ENCODE results near the gene TMEM223. TPM values are rescaled to one million over a fixed set of nuclear protein-coding genes. Genes with fewer than 3 reads are reported as not detected.
"Not testable (repeated sequence)": the region's sequence is repeated elsewhere in the genome, so short reads cannot be mapped to it uniquely, and the experiment has no call there.

The TMEM223 gene
- 10 to 100 TPM; 14.0 to 15.2 TPM for total RNA-seq

DNA sequence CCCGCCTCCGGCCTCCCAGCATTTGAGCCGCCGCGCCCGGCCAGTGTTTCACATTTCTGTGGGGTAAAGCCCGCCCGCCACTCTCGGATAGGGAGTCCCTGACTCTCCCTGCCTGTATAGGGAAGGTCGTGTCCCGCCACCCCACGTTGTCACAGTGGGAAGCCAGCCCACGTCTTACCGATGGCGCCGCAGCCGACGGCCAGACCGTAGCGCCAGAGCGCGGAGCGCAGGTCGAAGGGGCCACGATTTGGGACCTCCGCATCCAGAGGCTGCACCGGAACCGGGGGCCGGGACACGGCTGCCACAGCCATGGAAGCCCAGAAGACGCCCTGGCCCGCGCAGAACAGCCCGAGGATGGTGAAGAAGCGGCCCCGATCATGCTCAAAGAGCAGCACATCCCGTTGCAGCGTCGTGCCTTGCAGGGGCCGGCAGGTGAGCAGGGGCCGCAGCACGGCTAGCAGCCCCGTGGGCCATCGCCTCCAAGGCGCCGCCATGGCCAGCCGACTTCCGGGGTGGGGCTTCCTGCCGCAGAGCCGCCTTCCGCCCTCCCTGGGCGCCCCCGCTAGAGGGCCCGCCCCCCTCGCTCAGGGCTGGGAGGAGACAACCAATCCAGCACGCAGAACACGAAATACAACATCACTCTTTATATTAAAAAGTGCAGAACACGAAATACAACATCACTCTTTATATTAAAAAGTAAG, at the start of gene TMEM223:
Gene TMEM223, minus strand, starts transcription at position 506 of the 701 bp plus-strand sequence. Its CDS starts 12 bp downstream, at position 494.
- H3K4me1 Mint-ChIP-seq: peaks cover 40% of the 10 kb centered on the region
- H3K9me3 Mint-ChIP-seq: no peaks in the 10 kb centered on the region
- no peaks in the 10 kb centered on the region for H3K27me3 Mint-ChIP-seq
- POLR2A ChIA-PET: interaction anchor here (0.7 to 9.1 kb wide), 14 partner anchors 9 to 200 kb away, joined by 3 to 247 read pairs (median 4); partner anchors contain the start of genes C11orf98, CSKMT, NXF1 and SLC3A2
- peak within 1 kb of the TSS; percentile 92 for H3K4me3 Mint-ChIP-seq
- ATAC-seq (ENCODE audit: low read depth): peak; percentile 75
- peak within 1 kb of the TSS; percentile 97 for H3K27ac Mint-ChIP-seq
- peak; percentile 94 for DNase-seq
- peaks cover 26% of the 10 kb centered on the region for H3K36me3 Mint-ChIP-seq

- H3K27me3 Mint-ChIP-seq, H3K36me3 Mint-ChIP-seq, H3K4me3 Mint-ChIP-seq, H3K27ac Mint-ChIP-seq, H3K9me3 Mint-ChIP-seq: not testable (repeated sequence)
- DNase-seq (peak; percentile 73), ATAC-seq (ENCODE audit: low read depth) (peak; percentile 2)
- H3K4me1 Mint-ChIP-seq: peaks cover 21% of the 10 kb centered on the region
- POLR2A ChIA-PET: interaction anchor here (0.6 to 4.2 kb wide), 72 partner anchors 8 to 1421 kb away, joined by 3 to 429 read pairs (median 6); partner anchors contain the start of genes B3GAT3, BSCL2, C11orf98 and CSKMT
Observed at GRCh38 chr11:62840721-62841360, 49.0 kb upstream of the TMEM223 start.

DNA sequence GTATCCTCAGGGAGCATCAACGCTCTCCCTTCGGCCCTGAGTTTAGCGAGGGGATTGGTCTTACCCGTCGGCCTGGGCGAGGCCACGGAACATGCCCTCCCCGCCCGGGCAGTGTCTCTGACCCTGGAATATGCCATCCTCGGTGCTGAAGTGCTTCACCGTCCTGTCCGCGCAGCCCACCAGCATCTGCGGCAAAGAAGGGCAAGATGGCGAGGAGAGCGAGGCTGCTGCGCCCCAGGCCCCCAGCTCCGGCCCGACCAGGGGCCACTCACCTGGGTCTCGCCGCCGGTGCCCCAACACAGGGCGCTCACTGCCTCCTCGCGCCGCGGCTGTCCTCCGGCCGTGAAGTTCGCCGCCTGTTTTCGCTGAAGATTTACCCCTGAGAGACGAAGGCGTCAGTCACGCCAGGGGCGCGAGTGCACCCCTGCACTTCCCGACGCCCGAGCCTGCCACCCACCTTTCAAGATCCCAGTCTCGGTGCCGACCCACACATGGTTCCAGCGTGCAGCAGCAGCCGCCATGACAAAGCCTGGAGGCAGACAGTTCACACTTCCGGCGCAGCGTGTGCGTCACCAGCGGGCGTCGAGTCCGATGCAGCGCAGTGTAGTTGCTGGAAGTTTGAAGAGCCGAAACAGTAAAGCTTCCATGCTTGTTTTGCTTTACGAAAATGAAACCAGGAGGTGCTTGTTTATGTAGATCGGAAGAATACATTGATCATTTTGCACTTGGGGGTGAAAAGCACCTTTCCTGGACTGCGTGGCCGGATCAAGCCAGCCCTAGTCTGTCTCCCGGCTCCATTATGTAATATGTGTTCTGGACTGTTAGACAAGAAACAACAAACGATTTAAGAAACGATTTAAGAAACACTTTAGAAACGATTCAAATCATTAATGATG, 47.5 kb upstream of the TMEM223 start, which contains the start of gene WDR74:
Gene WDR74, minus strand, starts transcription at position 541 of the 896 bp plus-strand sequence. Its CDS starts 20 bp downstream, at position 521.
- POLR2A ChIA-PET: interaction anchor here (0.6 to 4.2 kb wide), 26 partner anchors 7 to 1422 kb away, joined by 3 to 429 read pairs (median 22); partner anchors contain the start of genes B3GAT3, C11orf98, CSKMT and FERMT3
- peaks cover 26% of the 10 kb centered on the region for H3K4me1 Mint-ChIP-seq
- peaks cover 12% of the 10 kb centered on the region for H3K36me3 Mint-ChIP-seq
- no peaks in the 10 kb centered on the region for H3K9me3 Mint-ChIP-seq
- no peaks in the 10 kb centered on the region for H3K27me3 Mint-ChIP-seq
- DNase-seq (peak; percentile 88), ATAC-seq (ENCODE audit: low read depth) (peak; percentile 53)
- H3K27ac Mint-ChIP-seq: no peak within 1 kb of the TSS
- no peak within 1 kb of the TSS for H3K4me3 Mint-ChIP-seq

GRCh38 chr11:62835336-62835735, 43.5 kb upstream of the TMEM223 start:
- POLR2A ChIA-PET: interaction anchor here (0.6 to 1.0 kb wide), 2 partner anchors 63 to 99 kb away, joined by 3 to 4 read pairs; no protein-coding TSS in a partner anchor
- H3K36me3 Mint-ChIP-seq: peaks cover 14% of the 10 kb centered on the region
- H3K27ac Mint-ChIP-seq: no peak overlapping the region
- DNase-seq: no peak
- ATAC-seq (ENCODE audit: low read depth): no peak
- H3K4me1 Mint-ChIP-seq: peaks cover 34% of the 10 kb centered on the region
- H3K9me3 Mint-ChIP-seq: no peaks in the 10 kb centered on the region
- H3K4me3 Mint-ChIP-seq: no peak overlapping the region
- H3K27me3 Mint-ChIP-seq: no peaks in the 10 kb centered on the region

DNA sequence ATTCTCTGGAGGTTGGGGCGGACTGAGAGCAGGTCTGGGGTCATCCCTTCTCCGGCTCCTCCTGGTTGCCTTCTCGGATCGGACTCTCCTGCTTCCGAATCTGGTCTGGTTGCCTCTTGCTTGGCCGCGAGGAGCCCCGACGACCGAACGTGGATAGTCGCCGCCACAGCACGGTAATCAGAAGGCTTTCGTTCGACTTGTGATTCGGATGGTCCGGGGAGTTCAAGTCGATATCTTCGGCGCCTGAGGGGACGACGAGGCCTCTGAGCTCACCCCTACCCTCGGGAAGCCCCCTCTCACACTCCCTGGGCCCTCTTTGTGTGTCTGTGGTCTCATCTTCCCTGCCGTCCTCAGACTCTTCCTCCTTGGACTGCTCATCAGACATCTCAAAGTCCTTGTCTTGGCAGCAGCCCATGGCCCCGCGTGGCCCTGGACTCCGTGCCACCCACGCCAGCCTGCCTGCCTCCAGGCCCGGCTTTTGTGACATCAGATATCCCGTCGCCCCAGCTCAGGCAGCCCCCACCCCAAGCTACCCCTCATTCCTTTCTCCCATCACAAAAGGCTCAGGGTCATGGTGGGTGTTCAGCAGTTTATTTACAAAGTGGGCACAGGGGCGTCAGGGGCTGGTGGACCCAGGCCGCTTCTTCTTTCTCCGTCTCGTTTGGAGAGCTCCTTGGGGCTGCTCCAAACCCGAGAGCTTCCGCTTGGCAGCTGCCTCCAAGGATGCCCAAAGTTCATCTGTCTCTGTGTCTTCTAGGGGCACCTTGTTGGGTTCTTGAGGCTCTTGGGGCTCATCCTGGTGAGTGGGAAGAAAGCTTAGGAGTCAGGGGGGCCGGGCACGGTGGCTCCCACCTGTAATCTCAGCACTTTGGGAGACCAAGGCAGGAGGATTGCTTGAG, 40.8 kb upstream of the TMEM223 start, which contains the start of gene TEX54:
Gene TEX54, minus strand, starts transcription at position 506 of the 899 bp plus-strand sequence.
- DNase-seq (no peak), ATAC-seq (ENCODE audit: low read depth) (peak; percentile 6)
- H3K27me3 Mint-ChIP-seq: no peaks in the 10 kb centered on the region
- H3K4me3 Mint-ChIP-seq: peak within 1 kb of the TSS; percentile 99
- peaks cover 14% of the 10 kb centered on the region for H3K36me3 Mint-ChIP-seq
- POLR2A ChIA-PET: interaction anchor here (0.7 to 4.1 kb wide), 23 partner anchors 8 to 231 kb away, joined by 3 to 102 read pairs (median 5); partner anchors contain the start of genes HNRNPUL2, MTA2, NXF1 and SLC3A2
- no peaks in the 10 kb centered on the region for H3K9me3 Mint-ChIP-seq
- peak within 1 kb of the TSS; percentile 100 for H3K27ac Mint-ChIP-seq
- H3K4me1 Mint-ChIP-seq: peaks cover 28% of the 10 kb centered on the region

DNA sequence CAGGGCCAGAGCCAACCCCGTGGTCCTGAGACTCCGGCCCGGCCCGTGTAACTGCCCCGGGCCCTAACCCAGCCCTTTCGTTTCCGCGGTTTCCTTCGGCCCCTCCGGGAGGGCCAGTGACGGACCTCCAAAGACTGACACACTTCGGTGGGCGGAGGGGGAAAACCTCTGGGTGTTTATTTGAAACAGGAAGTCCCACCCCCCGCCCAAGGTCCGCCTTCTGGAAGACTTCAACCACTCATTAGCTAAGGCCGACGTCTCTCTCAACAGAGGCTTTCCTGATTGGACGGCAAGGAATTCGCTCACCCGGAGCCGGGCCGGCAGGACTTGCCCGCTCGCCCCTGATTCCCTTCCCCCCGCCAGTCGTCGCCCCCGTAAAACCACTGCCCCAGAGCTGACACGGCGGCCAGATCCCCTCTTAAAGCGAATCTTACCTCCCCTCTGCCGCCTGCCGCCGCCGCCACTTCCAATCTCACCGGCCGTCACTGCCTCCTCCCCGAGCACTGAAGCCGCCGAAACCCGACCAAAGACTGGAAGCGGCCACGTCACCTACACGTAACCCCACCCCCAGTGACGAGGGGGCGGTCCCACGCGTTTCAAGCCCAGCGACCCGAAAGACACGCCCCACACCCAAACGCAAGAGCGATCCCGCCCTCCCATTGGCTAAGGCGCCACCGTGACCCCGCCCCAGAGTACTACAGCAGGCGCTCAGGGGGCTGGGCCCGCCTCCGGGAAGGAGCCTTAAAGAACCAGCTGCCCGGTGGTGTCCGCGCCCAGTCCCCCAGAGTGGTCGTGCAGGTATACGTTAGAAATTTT, 39.9 kb upstream of the TMEM223 start, which contains the start of gene STX5:
Gene STX5, minus strand, starts transcription at position 532 of the 816 bp plus-strand sequence. CDS start 808 bp downstream, outside the sequence.
- ATAC-seq (ENCODE audit: low read depth) (peak; percentile 91), DNase-seq (peak; percentile 99)
- H3K27me3 Mint-ChIP-seq: no peaks in the 10 kb centered on the region
- POLR2A ChIA-PET: interaction anchor here (0.6 to 4.1 kb wide), 30 partner anchors 8 to 230 kb away, joined by 3 to 102 read pairs (median 5); partner anchors contain the start of genes CSKMT, HNRNPUL2, MTA2 and NXF1
- H3K4me3 Mint-ChIP-seq: peak within 1 kb of the TSS; percentile 99
- H3K36me3 Mint-ChIP-seq: peaks cover 17% of the 10 kb centered on the region
- peak within 1 kb of the TSS; percentile 100 for H3K27ac Mint-ChIP-seq
- peaks cover 26% of the 10 kb centered on the region for H3K4me1 Mint-ChIP-seq
- H3K9me3 Mint-ChIP-seq: no peaks in the 10 kb centered on the region

- DNase-seq: peak; percentile 40
- H3K4me3 Mint-ChIP-seq: peak overlapping the region; percentile 99
- peak overlapping the region; percentile 100 for H3K27ac Mint-ChIP-seq
- no peaks in the 10 kb centered on the region for H3K27me3 Mint-ChIP-seq
- peaks cover 23% of the 10 kb centered on the region for H3K4me1 Mint-ChIP-seq
- no peaks in the 10 kb centered on the region for H3K9me3 Mint-ChIP-seq
- H3K36me3 Mint-ChIP-seq: peaks cover 17% of the 10 kb centered on the region
- POLR2A ChIA-PET: interaction anchor here (0.6 to 4.1 kb wide), 22 partner anchors 9 to 190 kb away, joined by 3 to 102 read pairs (median 7); partner anchors contain the start of genes CSKMT, HNRNPUL2, NXF1 and POLR2G
- ATAC-seq (ENCODE audit: low read depth): no peak
Observed at GRCh38 chr11:62830904-62831519, 39.2 kb upstream of the TMEM223 start.

DNA sequence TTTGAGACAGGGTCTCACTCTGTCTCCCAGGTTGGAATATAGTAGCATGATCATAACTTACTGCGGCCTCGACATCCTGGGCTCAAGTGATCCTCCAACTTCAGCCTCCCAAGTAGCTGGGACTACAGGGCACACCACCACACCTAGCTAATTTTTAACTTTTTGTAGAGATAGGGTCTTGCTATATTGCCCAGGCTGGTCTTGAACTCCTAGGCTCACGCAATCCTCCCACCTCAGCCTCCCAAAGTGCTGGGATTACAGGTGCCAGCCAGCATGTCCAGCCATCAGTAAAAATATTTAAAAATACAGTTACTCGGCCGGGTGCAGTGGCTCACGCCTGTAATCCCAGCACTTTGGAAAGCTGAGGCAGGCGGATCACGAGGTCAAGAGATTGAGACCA, 36.3 kb upstream of the TMEM223 start:
- peaks cover 21% of the 10 kb centered on the region for H3K4me1 Mint-ChIP-seq

GRCh38 chr11:62823677-62824076, 31.9 kb upstream of the TMEM223 start:
- H3K27ac Mint-ChIP-seq: no peak overlapping the region
- no peak for ATAC-seq (ENCODE audit: low read depth)
- no peaks in the 10 kb centered on the region for H3K9me3 Mint-ChIP-seq
- no peak for DNase-seq
- POLR2A ChIA-PET: interaction anchor here (0.6 to 1.3 kb wide), 6 partner anchors 9 to 232 kb away, joined by 3 to 6 read pairs (median 4); partner anchors contain the start of genes TEX54, TMEM179B and TUT1
- H3K36me3 Mint-ChIP-seq: peaks cover 32% of the 10 kb centered on the region
- H3K4me1 Mint-ChIP-seq: peaks cover 9% of the 10 kb centered on the region
- H3K27me3 Mint-ChIP-seq: no peaks in the 10 kb centered on the region
- no peak overlapping the region for H3K4me3 Mint-ChIP-seq

More for the DNA sequence above, 36.3 kb upstream of the TMEM223 start:
- H3K27ac Mint-ChIP-seq; H3K9me3 Mint-ChIP-seq; H3K4me3 Mint-ChIP-seq; H3K27me3 Mint-ChIP-seq; ATAC-seq (ENCODE audit: low read depth); DNase-seq: not testable (repeated sequence)
- POLR2A ChIA-PET: interaction anchor here (0.6 to 2.5 kb wide), 4 partner anchors 12 to 40 kb away, joined by 3 to 18 read pairs (median 10); partner anchors contain the start of genes TMEM179B and WDR74
- H3K36me3 Mint-ChIP-seq: peaks cover 23% of the 10 kb centered on the region

GRCh38 chr11:62817129-62817528, 25.3 kb upstream of the TMEM223 start:
- Mint-ChIP-seq H3K4me1 (peaks cover 1% of the 10 kb centered on the region), H3K36me3 (peaks cover 6% of the 10 kb centered on the region), H3K4me3 (no peak overlapping the region), H3K9me3 (no peaks in the 10 kb centered on the region), H3K27me3 (no peaks in the 10 kb centered on the region), H3K27ac (no peak overlapping the region)
- no peak for DNase-seq
- ATAC-seq (ENCODE audit: low read depth): no peak
- POLR2A ChIA-PET: interaction anchor here (0.7 to 2.9 kb wide), 7 partner anchors 10 to 849 kb away, joined by 3 to 10 read pairs (median 4); partner anchors contain the start of genes NXF1, TEX54 and TMEM179B
